GM12873 (cell line): ENCODE measurements around the gene DTHD1.

Experiments
- TF ChIP-seq, protein P1 (sequence below): IDR thresholded peaks from 2 replicates; pipeline ENCODE4 v1.5.1; 2012; ENCODE audit warnings: low read depth, mild to moderate bottlenecking, moderate library complexity, low read length, control low read depth; ENCODE audit not compliant: insufficient read depth; ENCODE audit errors: missing control alignments

The DTHD1 gene

DNA sequence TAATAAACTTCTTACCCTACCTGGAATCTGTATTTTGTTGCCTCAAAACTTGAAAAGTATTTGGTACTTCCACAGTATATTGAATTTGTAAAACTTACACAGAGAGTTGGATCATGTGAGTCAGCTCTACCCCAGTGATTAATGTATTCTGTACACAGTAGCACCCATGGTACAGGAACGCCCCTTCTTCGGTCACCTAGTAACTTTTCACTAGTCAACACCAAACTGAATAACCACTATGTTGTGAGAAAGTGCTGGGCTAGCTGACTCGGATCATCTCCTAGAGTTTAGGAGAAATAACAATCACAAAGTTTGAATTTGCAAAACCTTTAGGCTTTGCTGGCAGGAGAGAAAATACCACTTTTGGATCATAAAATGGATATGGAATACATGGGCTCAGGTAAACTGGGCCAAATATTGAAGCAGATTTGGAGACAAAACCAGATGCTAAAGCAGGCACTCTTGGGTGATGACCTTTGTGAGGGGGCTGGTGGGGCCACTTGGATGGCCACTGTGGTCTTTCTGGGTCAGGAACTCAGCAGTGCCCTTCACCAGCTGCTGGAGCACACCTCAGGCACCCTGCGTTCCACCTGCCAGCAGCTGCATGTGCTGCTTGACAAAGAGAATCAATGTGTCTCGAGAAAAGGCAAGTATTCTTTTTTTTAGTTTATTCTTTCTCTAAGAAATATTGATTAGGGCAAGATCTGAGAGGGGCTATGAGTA, at the start of gene DTHD1:
Gene DTHD1 (plus strand): TSS at position 233 of the 723 bp plus-strand sequence. CDS start 143 bp downstream, at position 376.
- TF ChIP-seq, protein P1, sequence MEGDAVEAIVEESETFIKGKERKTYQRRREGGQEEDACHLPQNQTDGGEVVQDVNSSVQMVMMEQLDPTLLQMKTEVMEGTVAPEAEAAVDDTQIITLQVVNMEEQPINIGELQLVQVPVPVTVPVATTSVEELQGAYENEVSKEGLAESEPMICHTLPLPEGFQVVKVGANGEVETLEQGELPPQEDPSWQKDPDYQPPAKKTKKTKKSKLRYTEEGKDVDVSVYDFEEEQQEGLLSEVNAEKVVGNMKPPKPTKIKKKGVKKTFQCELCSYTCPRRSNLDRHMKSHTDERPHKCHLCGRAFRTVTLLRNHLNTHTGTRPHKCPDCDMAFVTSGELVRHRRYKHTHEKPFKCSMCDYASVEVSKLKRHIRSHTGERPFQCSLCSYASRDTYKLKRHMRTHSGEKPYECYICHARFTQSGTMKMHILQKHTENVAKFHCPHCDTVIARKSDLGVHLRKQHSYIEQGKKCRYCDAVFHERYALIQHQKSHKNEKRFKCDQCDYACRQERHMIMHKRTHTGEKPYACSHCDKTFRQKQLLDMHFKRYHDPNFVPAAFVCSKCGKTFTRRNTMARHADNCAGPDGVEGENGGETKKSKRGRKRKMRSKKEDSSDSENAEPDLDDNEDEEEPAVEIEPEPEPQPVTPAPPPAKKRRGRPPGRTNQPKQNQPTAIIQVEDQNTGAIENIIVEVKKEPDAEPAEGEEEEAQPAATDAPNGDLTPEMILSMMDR, result no peak

DNA sequence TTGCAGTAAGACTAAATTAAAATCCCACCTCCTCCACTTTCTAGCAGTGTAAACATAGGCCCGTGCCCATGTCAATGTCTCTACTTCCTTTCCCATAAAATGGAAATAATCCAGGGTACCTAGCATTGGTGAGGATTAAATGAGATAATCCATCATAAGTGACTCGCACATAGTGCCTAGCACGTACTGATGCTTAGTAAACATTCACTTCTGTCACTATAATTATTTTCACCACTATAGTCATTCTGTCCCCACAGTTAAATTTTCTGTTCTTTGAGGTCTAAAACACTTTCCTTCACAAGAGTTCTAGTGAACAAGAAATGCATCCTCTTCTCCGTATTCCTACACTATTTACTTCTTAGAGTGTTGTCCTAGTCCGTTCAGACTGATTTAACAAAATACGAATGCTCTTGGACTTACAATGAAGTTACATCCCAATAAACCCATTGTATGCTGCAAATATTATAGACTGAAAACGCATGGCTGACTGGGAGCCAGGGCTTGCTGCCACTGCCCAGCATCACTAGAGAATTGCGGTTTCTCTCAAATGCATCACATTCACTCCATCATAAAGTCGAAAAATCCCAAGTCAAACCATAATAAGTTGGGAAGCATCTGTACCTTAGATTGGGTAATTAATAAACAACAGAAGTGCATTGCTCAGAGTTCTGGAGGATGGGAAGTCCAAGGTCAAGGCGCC, 47.7 kb upstream of the DTHD1 start:
- TF ChIP-seq, protein P1, result no peak

- TF ChIP-seq, protein P1, result no peak
Observed at GRCh38 chr4:36235306-36235705, 46.1 kb upstream of the DTHD1 start.

GRCh38 chr4:36236159-36236558, 45.3 kb upstream of the DTHD1 start:
- TF ChIP-seq, protein P1, result no peak

- TF ChIP-seq, protein P1, result no peak
Observed at GRCh38 chr4:36237366-36238313, 43.8 kb upstream of the DTHD1 start.

- TF ChIP-seq, protein P1, result no peak
Observed at GRCh38 chr4:36241771-36242170, 39.6 kb upstream of the DTHD1 start.
